ENCODE results near the gene CEP131. TPM values are rescaled to one million over a fixed set of nuclear protein-coding genes. Genes with fewer than 3 reads are reported as not detected.

Gene CEP131
- total and polyA plus RNA-seq, 3 experiments from 2014 or later, result 6.5 to 13.3 (median 13.2) TPM

DNA sequence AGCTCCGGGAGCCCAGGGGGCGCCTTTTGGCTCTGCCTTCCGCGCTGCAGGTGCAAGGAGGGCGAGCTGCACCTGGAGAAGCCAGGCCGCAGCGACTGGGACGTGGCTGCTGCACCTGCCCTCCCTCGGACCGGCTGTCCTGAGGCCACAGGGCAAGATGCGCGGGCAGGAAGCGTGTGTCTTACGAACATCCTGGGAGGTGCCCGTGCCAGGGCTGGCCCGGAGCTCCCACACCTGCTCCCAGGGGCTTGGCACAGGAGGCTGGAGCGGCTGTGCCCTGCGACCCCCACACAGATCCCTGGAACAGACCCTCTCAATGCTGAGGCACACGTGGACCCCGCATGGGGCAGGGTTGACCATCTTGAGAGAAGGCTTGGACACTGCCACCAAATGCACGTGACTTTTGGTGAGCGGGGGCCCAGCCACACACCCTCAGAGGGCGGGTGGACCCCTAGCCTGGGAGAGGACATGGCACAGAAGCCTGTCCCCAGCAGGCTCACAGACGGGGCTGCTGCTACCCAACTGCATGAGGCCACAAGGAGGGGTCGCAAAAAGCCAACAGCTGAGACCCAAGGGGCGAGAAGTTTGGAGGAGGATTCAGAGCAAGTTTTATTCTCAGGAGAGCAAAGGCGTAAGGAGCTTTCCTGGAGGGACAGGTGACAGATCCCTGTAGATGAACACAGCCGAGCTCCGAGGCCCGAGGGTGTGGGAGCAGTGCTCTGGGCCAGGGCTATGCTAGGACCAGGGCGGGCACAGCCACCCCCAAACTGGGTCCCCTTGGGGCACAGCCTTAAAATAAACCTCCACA, 27.7 kb upstream of the CEP131 start:
- H3K9me3 ChIP-seq (ENCODE audit: low read length), result no peaks in the 10 kb centered on the region
- ChIA-PET CTCF (interaction anchor here (0.7 kb wide), 1 partner anchor 234 kb away, joined by 4 read pairs; no protein-coding TSS in a partner anchor), POLR2A (no interaction called here)
- H3K4me1 Mint-ChIP-seq, result peaks cover 9 to 12% (median 11%) of the 10 kb centered on the region in 3 donors
- no peak for DNase-seq
- no peaks in the 10 kb centered on the region for H3K4me1 ChIP-seq (ENCODE audit: insufficient read depth, low read length)
- H3K27ac ChIP-seq (ENCODE audit: low read depth, low read length), result no peak overlapping the region
- H3K9me3 Mint-ChIP-seq, result no peaks in the 10 kb centered on the region
- H3K4me3 Mint-ChIP-seq, result no peak overlapping the region
- peaks cover 3 to 45% (median 11%) of the 10 kb centered on the region in 3 donors for H3K36me3 Mint-ChIP-seq
- H3K27ac Mint-ChIP-seq, result no peak overlapping the region
- H3K36me3 ChIP-seq (ENCODE audit: insufficient read depth, low read length), result peaks cover 11% of the 10 kb centered on the region
- peaks cover 0 to 2% of the 10 kb centered on the region in 2 donors for H3K27me3 Mint-ChIP-seq
- H3K27me3 ChIP-seq (ENCODE audit: insufficient read depth, low read length, poor library complexity, severe bottlenecking), result no peaks in the 10 kb centered on the region
- H3K4me3 ChIP-seq (ENCODE audit: low read length), result no peak overlapping the region

DNA sequence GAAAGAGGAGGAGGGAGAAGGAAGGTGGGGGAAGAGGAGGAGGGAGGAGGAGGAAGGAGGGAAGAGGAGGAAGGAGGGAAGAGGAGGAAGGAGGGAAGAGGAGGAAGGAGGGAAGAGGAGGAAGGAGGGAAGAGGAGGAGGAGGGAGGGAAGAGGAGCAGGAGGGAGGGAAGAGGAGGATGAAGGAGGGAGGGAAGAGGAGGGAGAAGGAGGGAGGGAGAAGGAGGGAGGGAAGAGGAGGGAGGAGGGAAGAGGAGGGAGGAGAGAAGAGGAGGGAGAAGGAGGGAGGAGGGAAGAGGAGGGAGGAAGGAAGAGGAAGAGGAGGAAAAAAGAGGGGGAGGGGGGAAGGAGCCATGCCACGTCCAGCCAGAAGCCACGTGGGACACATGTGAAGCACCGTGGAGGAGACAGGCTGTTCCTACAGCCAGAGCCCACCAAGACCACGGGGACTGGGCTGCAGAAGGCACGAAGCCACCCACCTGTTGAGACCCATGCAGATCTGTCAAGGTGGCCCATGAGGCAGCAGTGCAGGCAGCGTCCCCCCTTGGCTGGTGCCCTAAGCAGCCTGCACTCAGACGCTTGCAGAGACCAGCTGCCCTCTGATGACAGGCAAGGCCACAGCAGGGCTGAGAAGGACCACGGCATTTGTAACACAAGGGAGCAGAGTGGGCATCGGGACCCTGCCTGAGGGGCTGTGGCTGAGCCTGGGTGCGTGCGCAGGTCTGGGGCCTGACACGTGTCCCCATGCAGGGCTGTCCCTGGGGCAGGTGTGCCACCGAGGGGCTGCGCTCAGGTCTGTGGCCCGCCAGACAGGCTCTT, 26.7 kb upstream of the CEP131 start:
- no peaks in the 10 kb centered on the region for H3K27me3 ChIP-seq (ENCODE audit: insufficient read depth, low read length, poor library complexity, severe bottlenecking)
- H3K27ac ChIP-seq (ENCODE audit: low read depth, low read length), result no peak overlapping the region
- no peaks in the 10 kb centered on the region for H3K4me1 ChIP-seq (ENCODE audit: insufficient read depth, low read length)
- CTCF ChIA-PET, result no interaction called here
- H3K9me3 ChIP-seq (ENCODE audit: low read length), result no peaks in the 10 kb centered on the region
- H3K4me3 Mint-ChIP-seq, result no peak overlapping the region
- H3K27ac Mint-ChIP-seq, result no peak overlapping the region
- H3K4me3 ChIP-seq (ENCODE audit: low read length), result no peak overlapping the region
- H3K4me1 Mint-ChIP-seq, result peaks cover 9 to 16% (median 12%) of the 10 kb centered on the region in 3 donors
- peaks cover 0 to 2% of the 10 kb centered on the region in 2 donors for H3K27me3 Mint-ChIP-seq
- POLR2A ChIA-PET, result no interaction called here
- H3K36me3 Mint-ChIP-seq, result peaks cover 3 to 37% (median 11%) of the 10 kb centered on the region in 3 donors
- H3K9me3 Mint-ChIP-seq, result no peaks in the 10 kb centered on the region
- no peak for DNase-seq
- H3K36me3 ChIP-seq (ENCODE audit: insufficient read depth, low read length), result peaks cover 11% of the 10 kb centered on the region

DNA sequence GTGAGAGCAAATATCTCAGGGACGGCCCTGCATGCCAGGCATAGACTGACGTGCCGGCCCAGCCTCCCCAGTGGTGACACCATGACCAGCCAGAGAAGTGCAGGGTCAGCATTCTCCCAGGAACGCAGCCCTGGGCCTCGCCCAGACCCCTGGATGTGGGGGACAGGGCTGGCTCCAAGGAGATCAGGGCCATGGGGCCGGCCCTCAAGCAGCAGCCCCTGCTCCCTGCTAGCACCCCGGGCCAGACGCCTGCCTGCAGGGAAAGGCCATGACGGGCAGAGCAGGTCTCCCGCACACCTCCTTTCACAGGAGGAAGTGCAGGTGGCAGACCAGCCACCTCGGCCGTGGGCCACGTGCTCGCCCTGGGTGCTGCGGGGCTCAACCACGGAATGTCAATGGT, 25.9 kb upstream of the CEP131 start:
- Histone ChIP-seq H3K27me3 (ENCODE audit: insufficient read depth, low read length, poor library complexity, severe bottlenecking) (no peaks in the 10 kb centered on the region), H3K9me3 (ENCODE audit: low read length) (no peaks in the 10 kb centered on the region), H3K36me3 (ENCODE audit: insufficient read depth, low read length) (peaks cover 11% of the 10 kb centered on the region), H3K4me3 (ENCODE audit: low read length) (no peak overlapping the region), H3K4me1 (ENCODE audit: insufficient read depth, low read length) (no peaks in the 10 kb centered on the region), H3K27ac (ENCODE audit: low read depth, low read length) (no peak overlapping the region)
- Mint-ChIP-seq H3K27ac (peak overlapping the region in 1 of 8 donors; percentile 27), H3K9me3 (no peaks in the 10 kb centered on the region), H3K4me1 (peaks cover 6 to 12% (median 9%) of the 10 kb centered on the region in 3 donors), H3K36me3 (peaks cover 3 to 35% (median 9%) of the 10 kb centered on the region in 3 donors), H3K27me3 (peaks cover 0 to 2% of the 10 kb centered on the region in 2 donors), H3K4me3 (no peak overlapping the region)
- DNase-seq, result no peak
- CTCF ChIA-PET, result no interaction called here
- POLR2A ChIA-PET, result no interaction called here

DNA sequence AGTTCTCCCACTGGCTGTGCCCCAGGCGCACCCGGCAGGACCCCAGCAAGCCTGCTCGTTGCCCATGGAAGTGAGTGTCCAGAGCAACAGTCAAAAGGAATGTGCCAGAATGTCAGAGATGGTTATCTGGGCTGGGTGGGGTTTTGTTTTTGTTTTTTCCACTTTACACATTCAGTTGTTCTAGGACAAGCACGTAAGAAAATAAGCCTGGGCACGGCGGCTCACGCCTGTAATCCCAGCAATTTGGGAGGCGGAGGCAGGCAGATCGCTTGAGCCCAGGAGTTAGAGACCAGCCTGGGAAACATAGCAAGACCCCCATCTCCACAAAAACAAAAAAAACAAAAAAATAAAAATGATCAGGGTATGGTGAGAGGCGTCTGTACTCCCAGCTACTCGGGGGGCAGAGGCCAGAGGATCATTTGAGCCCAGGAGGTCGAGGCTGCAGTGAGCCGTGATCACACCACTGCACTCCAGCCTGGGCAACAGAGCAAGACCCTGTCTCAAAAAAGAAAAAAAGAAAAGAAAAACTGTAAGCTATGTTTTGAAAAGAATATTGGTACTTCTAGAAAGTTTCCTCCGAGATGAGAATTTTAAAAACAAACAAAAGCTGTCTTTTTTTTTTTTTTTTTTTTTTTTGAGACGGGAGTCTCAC, 24.7 kb upstream of the CEP131 start:
- peaks cover 11% of the 10 kb centered on the region for H3K36me3 ChIP-seq (ENCODE audit: insufficient read depth, low read length)
- no peaks in the 10 kb centered on the region for H3K9me3 Mint-ChIP-seq
- no peaks in the 10 kb centered on the region for H3K9me3 ChIP-seq (ENCODE audit: low read length)
- no peaks in the 10 kb centered on the region for H3K4me1 ChIP-seq (ENCODE audit: insufficient read depth, low read length)
- no peaks in the 10 kb centered on the region for H3K27me3 ChIP-seq (ENCODE audit: insufficient read depth, low read length, poor library complexity, severe bottlenecking)
- no peak overlapping the region for H3K4me3 ChIP-seq (ENCODE audit: low read length)
- peak overlapping the region in 1 of 8 donors; percentile 36 for H3K27ac Mint-ChIP-seq
- H3K4me1 Mint-ChIP-seq, result peaks cover 0 to 5% (median 2%) of the 10 kb centered on the region in 3 donors
- no peak for DNase-seq
- peaks cover 0 to 25% (median 2%) of the 10 kb centered on the region in 3 donors for H3K36me3 Mint-ChIP-seq
- peaks cover 0 to 2% of the 10 kb centered on the region in 2 donors for H3K27me3 Mint-ChIP-seq
- CTCF ChIA-PET, result interaction anchor here (0.7 to 1.0 kb wide), 2 partner anchors 11 to 237 kb away, joined by 3 read pairs; no protein-coding TSS in a partner anchor
- H3K27ac ChIP-seq (ENCODE audit: low read depth, low read length), result no peak overlapping the region
- POLR2A ChIA-PET, result interaction anchor here (0.6 to 0.7 kb wide), 3 partner anchors 9 to 115 kb away, joined by 3 to 10 read pairs (median 7); partner anchors contain the start of genes NDUFAF8 and TEPSIN
- peak overlapping the region in 1 of 7 donors; percentile 74 for H3K4me3 Mint-ChIP-seq

GRCh38 chr17:81246679-81247338, 24.0 kb upstream of the CEP131 start:
- DNase-seq, result no peak
- ChIA-PET POLR2A (no interaction called here), CTCF (interaction anchor here (1.0 kb wide), 1 partner anchor 10 kb away, joined by 3 read pairs; no protein-coding TSS in a partner anchor)
- Mint-ChIP-seq H3K27ac (peak overlapping the region in 1 of 8 donors; percentile 36), H3K27me3 (peaks cover 0 to 2% of the 10 kb centered on the region in 2 donors), H3K9me3 (no peaks in the 10 kb centered on the region), H3K36me3 (peaks cover 0 to 22% (median 2%) of the 10 kb centered on the region in 3 donors), H3K4me3 (no peak overlapping the region), H3K4me1 (peaks cover under 1 to 11% (median 6%) of the 10 kb centered on the region in 3 donors)
- Histone ChIP-seq H3K4me3 (ENCODE audit: low read length) (no peak overlapping the region), H3K36me3 (ENCODE audit: insufficient read depth, low read length) (peaks cover 8% of the 10 kb centered on the region), H3K9me3 (ENCODE audit: low read length) (no peaks in the 10 kb centered on the region), H3K4me1 (ENCODE audit: insufficient read depth, low read length) (no peaks in the 10 kb centered on the region), H3K27ac (ENCODE audit: low read depth, low read length) (no peak overlapping the region), H3K27me3 (ENCODE audit: insufficient read depth, low read length, poor library complexity, severe bottlenecking) (no peaks in the 10 kb centered on the region)

GRCh38 chr17:81246343-81246670, 23.5 kb upstream of the CEP131 start:
- H3K4me3 Mint-ChIP-seq, result no peak overlapping the region
- POLR2A ChIA-PET, result no interaction called here
- no peaks in the 10 kb centered on the region for H3K9me3 ChIP-seq (ENCODE audit: low read length)
- no peaks in the 10 kb centered on the region for H3K27me3 ChIP-seq (ENCODE audit: insufficient read depth, low read length, poor library complexity, severe bottlenecking)
- H3K4me1 Mint-ChIP-seq, result peaks cover 4 to 16% (median 10%) of the 10 kb centered on the region in 3 donors
- H3K36me3 ChIP-seq (ENCODE audit: insufficient read depth, low read length), result peaks cover 4% of the 10 kb centered on the region
- CTCF ChIA-PET, result interaction anchor here (1.0 kb wide), 1 partner anchor 9 kb away, joined by 3 read pairs; no protein-coding TSS in a partner anchor
- H3K27ac ChIP-seq (ENCODE audit: low read depth, low read length), result no peak overlapping the region
- peaks cover 0 to 18% (median 2%) of the 10 kb centered on the region in 3 donors for H3K36me3 Mint-ChIP-seq
- H3K4me3 ChIP-seq (ENCODE audit: low read length), result no peak overlapping the region
- H3K4me1 ChIP-seq (ENCODE audit: insufficient read depth, low read length), result no peaks in the 10 kb centered on the region
- H3K27ac Mint-ChIP-seq, result no peak overlapping the region
- H3K27me3 Mint-ChIP-seq, result peaks cover 0 to 2% of the 10 kb centered on the region in 2 donors
- no peaks in the 10 kb centered on the region for H3K9me3 Mint-ChIP-seq
- no peak for DNase-seq

- peaks cover 6 to 21% (median 13%) of the 10 kb centered on the region in 3 donors for H3K4me1 Mint-ChIP-seq
- POLR2A ChIA-PET, result interaction anchor here (1.0 kb wide), 1 partner anchor 23 kb away, joined by 3 read pairs; the partner anchor contains the start of gene CEP131
- H3K4me3 Mint-ChIP-seq, result no peak overlapping the region
- DNase-seq, result no peak
- Histone ChIP-seq H3K27ac (ENCODE audit: low read depth, low read length) (no peak overlapping the region), H3K27me3 (ENCODE audit: insufficient read depth, low read length, poor library complexity, severe bottlenecking) (no peaks in the 10 kb centered on the region), H3K36me3 (ENCODE audit: insufficient read depth, low read length) (peaks cover 4% of the 10 kb centered on the region), H3K4me1 (ENCODE audit: insufficient read depth, low read length) (no peaks in the 10 kb centered on the region), H3K9me3 (ENCODE audit: low read length) (no peaks in the 10 kb centered on the region), H3K4me3 (ENCODE audit: low read length) (no peak overlapping the region)
- H3K27me3 Mint-ChIP-seq, result peaks cover 0 to 2% of the 10 kb centered on the region in 2 donors
- no peak overlapping the region for H3K27ac Mint-ChIP-seq
- CTCF ChIA-PET, result no interaction called here
- H3K9me3 Mint-ChIP-seq, result no peaks in the 10 kb centered on the region
- peaks cover 0 to 17% (median 2%) of the 10 kb centered on the region in 3 donors for H3K36me3 Mint-ChIP-seq
These were observed 23.0 kb upstream of the CEP131 start for GRCh38 chr17:81245665-81246342.

Data from CD8-positive, alpha-beta memory T cell (primary cell).